Measurements from ENCODE around the gene BRSK1.

BRSK1 gene

GRCh38 chr19:55283548-55284377 lies at the start of gene BRSK1:
BRSK1 (plus strand) TSS chr19:55283997; CDS start chr19:55284443, 446 bp downstream.
- DNase-seq (ENCODE audit: low read depth, low spot score), result no peak

- no peak for DNase-seq (ENCODE audit: low read depth, low spot score)
These were observed 45.8 kb upstream of the BRSK1 start for GRCh38 chr19:55238030-55238429.

- DNase-seq (ENCODE audit: low read depth, low spot score), result no peak
These were observed 44.8 kb upstream of the BRSK1 start for GRCh38 chr19:55239004-55239403.

DNA sequence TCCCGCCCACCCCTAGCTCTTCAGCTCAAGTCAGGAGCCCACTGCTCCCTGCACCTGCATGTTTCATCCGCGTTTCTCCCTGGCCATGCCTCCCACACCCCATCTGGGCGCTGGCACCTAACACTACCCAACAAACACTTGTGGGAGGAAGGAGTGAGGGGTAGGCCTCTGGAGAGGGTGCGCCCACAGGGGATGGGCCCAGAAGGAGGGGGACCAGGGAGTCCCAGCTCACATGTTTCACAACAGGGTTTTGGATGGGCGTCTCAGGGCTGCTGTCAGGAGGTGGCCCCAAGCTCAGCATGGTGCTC lies 43.1 kb upstream of the BRSK1 start:
- no peak for DNase-seq (ENCODE audit: low read depth, low spot score)

GRCh38 chr19:55241143-55241934 lies 42.5 kb upstream of the BRSK1 start:
- DNase-seq (ENCODE audit: low read depth, low spot score), result no peak

DNA sequence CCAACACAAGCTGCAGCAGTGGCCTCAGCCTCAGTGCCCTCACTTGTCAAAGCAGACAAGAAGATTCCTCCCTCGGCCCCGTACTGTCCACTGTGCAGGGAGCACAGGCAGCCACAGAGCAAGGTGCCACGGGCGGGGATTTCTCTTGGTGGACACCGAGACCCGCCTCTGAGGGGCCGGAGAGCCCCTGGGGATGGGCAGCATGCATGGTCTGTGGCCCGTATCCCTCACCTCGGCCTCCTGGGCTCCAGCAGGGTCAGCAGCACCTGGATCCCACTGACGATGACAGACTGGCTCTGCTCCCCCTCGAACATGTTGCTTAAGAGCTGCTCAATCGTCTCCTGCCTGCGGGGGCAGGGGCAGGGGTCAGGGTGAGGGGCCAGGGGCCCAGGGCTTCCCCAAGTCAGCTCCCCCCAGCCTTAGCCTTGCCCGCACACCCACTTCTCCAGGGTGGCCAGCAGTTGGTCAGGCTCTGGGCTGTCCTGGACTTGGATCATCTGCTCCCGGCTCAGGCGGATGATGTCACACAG lies 41.8 kb upstream of the BRSK1 start:
- no peak for DNase-seq (ENCODE audit: low read depth, low spot score)

DNA sequence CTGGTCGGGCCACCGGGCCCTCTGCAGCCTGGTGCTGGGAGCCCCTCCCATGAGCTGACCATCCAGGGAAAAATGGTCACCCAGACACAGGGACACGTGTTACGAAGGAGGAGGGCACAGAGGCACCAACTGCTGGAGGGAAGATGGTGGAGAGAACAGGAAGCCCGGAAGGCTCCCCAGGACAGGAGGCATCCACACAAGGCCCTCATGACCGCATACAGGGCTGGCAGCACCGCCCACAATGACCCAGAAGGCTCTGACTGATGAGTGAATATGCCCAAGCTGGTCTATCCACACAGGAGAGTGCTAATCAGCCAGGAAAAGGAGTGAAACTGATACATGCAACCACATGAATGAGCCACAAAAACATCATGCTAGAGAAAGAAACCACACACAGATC lies 41.3 kb upstream of the BRSK1 start:
- no peak for DNase-seq (ENCODE audit: low read depth, low spot score)

DNA sequence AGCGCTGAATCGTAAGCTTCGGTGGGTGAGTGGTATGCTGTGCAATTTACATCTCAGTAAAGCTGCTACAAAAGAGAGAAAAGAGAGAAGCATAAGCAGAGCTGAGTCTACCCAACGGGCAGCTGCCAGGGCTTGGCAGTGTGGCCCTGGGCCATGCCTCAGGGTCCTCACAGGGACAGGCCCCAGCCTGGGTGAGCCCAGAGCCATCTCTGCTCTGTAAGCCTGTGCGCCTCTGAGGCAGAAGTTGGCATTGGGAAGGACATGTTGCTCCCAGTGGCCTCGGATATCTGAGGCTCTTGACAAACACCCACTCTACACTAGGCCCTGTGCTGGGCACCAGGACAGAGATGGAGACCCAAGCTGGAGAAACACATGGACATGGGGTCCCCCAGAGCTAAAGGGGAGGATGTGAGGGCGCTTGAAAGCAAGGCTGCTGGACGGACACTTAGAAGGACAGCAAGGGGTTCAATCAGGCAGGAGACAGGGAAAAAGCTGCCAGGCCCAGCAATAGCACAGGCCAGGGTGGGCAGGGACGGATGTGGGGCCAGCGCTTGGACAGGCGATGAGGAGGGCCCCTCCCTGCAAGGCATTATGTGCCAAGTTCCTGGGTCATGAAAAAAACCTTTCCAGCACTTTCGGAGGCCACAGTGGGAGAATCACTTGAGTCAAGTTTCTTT lies 39.7 kb upstream of the BRSK1 start:
- DNase-seq (ENCODE audit: low read depth, low spot score), result no peak

DNA sequence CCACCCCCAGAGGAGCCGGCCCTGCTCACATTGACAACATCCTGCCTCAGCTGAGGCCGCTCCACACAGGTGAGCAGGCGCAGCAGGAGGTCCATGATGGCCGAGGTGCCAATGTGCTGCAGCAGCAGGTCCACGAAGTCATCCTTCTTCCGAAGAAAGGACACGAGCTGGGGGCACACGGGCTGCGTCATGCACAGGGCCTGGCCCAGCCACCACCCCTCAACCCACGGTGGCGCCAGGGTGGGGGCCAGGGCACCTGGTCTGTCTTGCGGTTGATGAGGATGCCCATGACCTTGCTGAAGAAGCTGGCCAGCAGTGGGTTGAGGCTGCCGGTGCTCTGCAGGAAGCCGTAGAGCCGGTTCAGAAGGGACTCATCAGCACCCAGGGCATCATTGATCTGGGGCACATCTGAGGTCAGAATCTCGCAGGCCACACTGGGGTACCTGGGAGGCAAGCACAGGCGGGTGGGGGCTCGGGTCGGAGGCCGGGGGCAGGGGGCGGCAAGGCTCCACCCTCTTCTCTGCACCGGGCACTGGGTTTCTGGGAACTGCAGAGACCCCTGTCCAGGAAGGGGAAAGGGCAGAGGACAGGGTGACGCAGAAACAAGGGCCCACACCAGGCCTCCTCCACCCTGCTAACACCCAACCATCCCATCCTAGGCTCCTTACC lies 38.4 kb upstream of the BRSK1 start:
- DNase-seq (ENCODE audit: low read depth, low spot score), result no peak

GRCh38 chr19:55246462-55247451 lies 37.0 kb upstream of the BRSK1 start:
- DNase-seq (ENCODE audit: low read depth, low spot score), result no peak

DNA sequence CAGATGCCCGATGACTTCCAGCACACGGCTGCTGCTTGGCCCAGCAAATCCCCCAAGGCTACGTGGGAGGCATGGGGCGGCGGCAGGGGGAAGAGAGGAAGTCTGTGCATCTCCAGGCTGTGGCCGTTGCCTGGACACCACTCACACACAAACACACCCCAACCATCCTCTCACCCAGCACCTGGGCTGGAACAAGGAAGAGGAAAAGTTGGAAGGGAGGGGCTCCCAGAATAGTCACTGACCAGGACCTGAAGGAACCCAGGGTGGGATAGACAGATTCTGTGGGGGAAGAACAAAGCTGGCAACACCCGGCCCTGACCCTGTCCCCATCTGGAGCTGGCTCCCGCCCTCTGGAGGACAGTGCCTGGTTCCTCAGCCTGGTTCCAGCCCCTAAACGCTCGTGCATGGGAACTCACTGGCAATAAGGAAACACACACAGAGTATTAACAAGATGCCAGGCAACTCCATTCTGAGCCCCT lies 36.1 kb upstream of the BRSK1 start:
- DNase-seq (ENCODE audit: low read depth, low spot score), result no peak

- no peak for DNase-seq (ENCODE audit: low read depth, low spot score)
These were observed 35.6 kb upstream of the BRSK1 start for GRCh38 chr19:55248166-55248675.

GRCh38 chr19:55248704-55249103 lies 35.1 kb upstream of the BRSK1 start:
- DNase-seq (ENCODE audit: low read depth, low spot score), result no peak

- DNase-seq (ENCODE audit: low read depth, low spot score), result no peak
These were observed 34.0 kb upstream of the BRSK1 start for GRCh38 chr19:55249841-55250240.

- no peak for DNase-seq (ENCODE audit: low read depth, low spot score)
These were observed 33.3 kb upstream of the BRSK1 start for GRCh38 chr19:55250262-55251036.

DNA sequence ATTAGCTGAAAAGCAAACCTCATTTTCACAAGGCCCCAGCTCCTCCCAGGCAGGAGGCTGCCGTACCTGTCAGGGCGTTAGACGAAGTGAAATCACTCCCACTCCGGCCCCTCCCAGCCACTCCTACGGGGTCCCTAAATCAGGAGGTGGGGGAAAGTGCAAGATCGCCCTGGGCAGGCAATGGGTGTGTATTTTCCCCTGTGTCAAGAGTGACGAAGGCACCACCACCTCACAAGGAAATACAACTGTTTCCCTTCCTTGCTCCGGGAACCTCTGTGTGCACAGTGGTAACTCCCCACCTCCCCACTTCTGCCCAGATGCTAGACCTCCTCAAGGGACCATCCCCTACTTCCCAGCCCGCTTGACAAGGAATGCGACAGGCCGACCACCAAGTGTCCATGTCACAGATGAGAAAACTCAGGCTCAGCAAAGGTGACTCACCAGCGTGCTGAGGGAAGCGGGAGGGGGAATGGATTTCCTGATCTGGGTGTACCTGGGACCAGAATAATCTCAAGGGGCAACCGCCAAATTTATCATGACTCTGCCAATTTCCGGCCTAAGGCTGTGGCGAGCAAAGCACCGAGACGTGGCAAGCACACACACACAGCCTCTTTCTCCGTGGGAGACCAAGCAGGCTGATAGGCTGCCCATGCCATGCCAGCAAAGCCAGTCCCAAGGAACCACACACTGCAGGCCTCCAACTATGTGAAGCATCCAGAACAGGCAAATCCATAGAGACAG lies 32.3 kb upstream of the BRSK1 start:
- no peak for DNase-seq (ENCODE audit: low read depth, low spot score)

DNA sequence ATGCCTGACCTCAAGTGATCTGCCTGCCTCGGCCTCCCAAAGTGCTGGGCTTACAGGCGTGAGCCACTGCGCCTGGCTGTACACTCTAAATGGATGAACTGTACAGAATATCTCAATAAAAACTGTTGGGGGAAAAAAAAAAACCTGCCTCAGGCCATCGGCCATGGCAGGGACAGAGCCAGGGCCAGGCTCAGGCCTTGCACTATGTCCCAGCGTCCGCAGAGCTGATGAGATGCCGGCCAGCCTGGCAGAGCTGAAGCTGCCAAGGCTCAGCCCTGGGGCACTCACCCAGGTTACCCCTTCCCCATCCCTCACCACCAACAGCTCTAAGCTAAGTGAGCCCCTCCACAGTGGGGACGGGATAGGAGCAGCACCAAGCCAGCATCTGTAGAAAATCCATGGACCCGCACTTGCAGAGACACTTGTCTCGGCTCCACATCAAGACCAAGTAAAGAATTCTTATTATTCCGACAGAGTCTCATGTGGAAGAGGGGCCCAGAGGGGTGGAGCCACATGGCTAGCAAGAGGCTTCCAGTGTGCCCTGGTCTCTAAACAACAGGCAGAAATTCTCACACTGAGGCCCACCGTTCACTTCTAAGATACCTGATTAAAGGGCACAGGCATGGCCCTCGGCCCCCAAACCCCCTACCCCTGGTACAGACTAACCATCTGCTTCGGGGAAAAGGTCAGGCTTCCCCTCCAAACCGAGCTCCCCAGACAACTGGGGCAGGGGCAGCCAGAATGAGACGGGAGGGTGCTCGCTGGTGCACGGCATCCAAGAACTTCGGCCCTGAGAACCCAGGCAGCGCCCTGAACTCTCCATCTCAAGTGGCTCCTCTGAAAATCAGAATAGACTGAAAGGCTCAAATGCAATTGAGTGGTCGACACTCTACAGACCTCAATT lies 30.8 kb upstream of the BRSK1 start:
- DNase-seq (ENCODE audit: low read depth, low spot score), result no peak

Data from ELF-1 (cell line).